ENCODE measurements around the gene GDAP2.

GDAP2 gene

GRCh38 chr1:117832453-117832852, 97.0 kb downstream of the GDAP2 start:
- TF ChIP-seq TSHZ2 (CRISPR knock-in tag; IDR thresholded peaks at IDR 0.05) = no peak
- TF ChIP-seq TOX (CRISPR knock-in tag; IDR thresholded peaks at IDR 0.05; ENCODE audit: borderline replicate concordance) = no peak
- no peak for TF ChIP-seq CSRNP3 (CRISPR knock-in tag; IDR thresholded peaks at IDR 0.05)
- TF ChIP-seq PPARA (CRISPR knock-in tag; IDR thresholded peaks at IDR 0.05; ENCODE audit: borderline replicate concordance) = no peak
- no peak for TF ChIP-seq GLIS3 (CRISPR knock-in tag; IDR thresholded peaks at IDR 0.05)
- no peak for TF ChIP-seq ZFP3 (CRISPR knock-in tag; IDR thresholded peaks at IDR 0.05)
- no peak for TF ChIP-seq POU6F1 (CRISPR knock-in tag; IDR thresholded peaks at IDR 0.05; ENCODE audit: borderline replicate concordance, low read depth)
- no peak for ATAC-seq

GRCh38 chr1:117830222-117830621, 99.2 kb downstream of the GDAP2 start:
- TF ChIP-seq PPARA (CRISPR knock-in tag; IDR thresholded peaks at IDR 0.05; ENCODE audit: borderline replicate concordance) (no peak), ZFP3 (CRISPR knock-in tag; IDR thresholded peaks at IDR 0.05) (no peak)
- ATAC-seq = no peak

- peak; percentile 74 for ATAC-seq
- TF ChIP-seq PATZ1 (CRISPR knock-in tag; IDR thresholded peaks at IDR 0.05; ENCODE audit: borderline replicate concordance) (no peak), PPARA (CRISPR knock-in tag; IDR thresholded peaks at IDR 0.05; ENCODE audit: borderline replicate concordance) (no peak), ZFP3 (CRISPR knock-in tag; IDR thresholded peaks at IDR 0.05) (no peak), GLIS3 (CRISPR knock-in tag; IDR thresholded peaks at IDR 0.05) (no peak), CREB5 (CRISPR knock-in tag; IDR thresholded peaks at IDR 0.05; ENCODE audit: low read depth) (no peak), CSRNP3 (CRISPR knock-in tag; IDR thresholded peaks at IDR 0.05) (no peak), POU6F1 (CRISPR knock-in tag; IDR thresholded peaks at IDR 0.05; ENCODE audit: borderline replicate concordance, low read depth) (no peak), BACH2 (CRISPR knock-in tag; IDR thresholded peaks at IDR 0.05; ENCODE audit: borderline replicate concordance) (no peak), TOX (CRISPR knock-in tag; IDR thresholded peaks at IDR 0.05; ENCODE audit: borderline replicate concordance) (no peak), ESRRG (CRISPR knock-in tag; IDR thresholded peaks at IDR 0.05) (no peak), ISL1 (CRISPR knock-in tag; IDR thresholded peaks at IDR 0.05) (no peak), SNAI2 (CRISPR knock-in tag; IDR thresholded peaks at IDR 0.05) (no peak), CSDC2 (CRISPR knock-in tag; IDR thresholded peaks at IDR 0.05) (no peak), ZNF565 (CRISPR knock-in tag; conservative IDR thresholded peaks at IDR 0.05; ENCODE audit: low read depth) (no peak), TSHZ2 (CRISPR knock-in tag; IDR thresholded peaks at IDR 0.05) (no peak), ZNF70 (CRISPR knock-in tag; IDR thresholded peaks at IDR 0.05) (no peak), ZNF8 (CRISPR knock-in tag; IDR thresholded peaks at IDR 0.05) (no peak), ZFP30 (CRISPR knock-in tag; IDR thresholded peaks at IDR 0.05) (no peak), ARNTL (CRISPR knock-in tag; IDR thresholded peaks at IDR 0.05; ENCODE audit: borderline replicate concordance, low read depth) (no peak)
Measured at GRCh38 chr1:117828201-117828600, 101.2 kb downstream of the GDAP2 start.

Measured in SK-N-SH treated with all-trans-retinoic acid at 6 μM for 48 hours (cell line).